ENCODE data around the gene CRIM1.

CRIM1 gene

DNA sequence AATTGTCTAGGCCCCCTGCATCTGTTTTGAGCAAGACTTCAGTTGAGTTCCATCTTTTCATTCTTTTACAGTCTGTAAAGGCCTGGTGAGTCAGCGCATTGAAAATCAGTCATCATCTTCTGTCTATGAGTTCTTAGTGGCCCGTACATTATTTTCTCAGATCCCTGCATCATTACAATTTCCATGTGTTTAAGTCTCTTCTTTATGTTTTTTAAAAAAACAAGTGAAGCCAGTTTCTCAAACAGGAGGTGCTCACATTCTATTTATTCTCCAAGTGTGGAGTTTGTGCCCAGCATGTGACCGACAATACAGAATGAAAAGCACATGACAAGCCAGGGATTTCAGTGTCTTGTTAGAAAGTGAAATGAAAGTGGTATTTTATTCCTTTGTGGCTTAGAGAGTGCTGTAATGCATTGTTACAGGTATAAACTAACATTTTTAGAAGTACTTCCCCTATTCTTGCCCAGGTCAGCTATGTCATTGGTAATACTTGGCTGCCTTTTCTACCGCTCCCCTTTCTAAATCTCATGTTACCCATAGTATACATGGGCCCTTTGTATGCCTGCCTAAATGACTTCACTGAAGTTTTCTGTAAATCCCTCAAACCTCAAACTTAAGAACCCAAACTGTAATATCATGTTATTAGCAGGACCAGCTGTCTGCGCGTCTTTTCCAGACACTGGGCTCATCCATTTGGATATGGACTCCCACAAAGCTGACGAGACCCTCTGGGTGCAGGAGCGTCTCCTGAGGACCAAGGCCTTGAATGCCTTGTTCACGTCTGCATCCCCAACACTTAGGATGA lies 174.8 kb downstream of the CRIM1 start:
- DNase-seq = no peak

DNA sequence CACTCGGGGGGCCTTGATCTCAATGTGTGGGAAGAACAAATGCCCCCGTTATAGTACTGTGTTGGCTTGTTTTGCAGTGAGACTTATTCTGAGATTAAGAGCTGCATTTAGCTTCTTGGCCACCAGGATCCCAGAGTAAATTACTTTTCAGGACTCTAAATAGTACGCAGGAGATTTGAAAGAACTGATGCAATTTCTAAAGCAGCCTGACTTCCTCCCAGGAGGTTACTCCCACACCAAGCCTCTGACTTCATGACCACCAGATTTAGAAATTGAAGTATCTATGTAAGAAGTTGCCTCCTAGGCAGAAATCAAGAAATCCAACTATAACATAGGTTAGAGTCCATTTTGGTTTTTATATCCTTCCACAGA lies 175.4 kb downstream of the CRIM1 start:
- no peak for DNase-seq

DNA sequence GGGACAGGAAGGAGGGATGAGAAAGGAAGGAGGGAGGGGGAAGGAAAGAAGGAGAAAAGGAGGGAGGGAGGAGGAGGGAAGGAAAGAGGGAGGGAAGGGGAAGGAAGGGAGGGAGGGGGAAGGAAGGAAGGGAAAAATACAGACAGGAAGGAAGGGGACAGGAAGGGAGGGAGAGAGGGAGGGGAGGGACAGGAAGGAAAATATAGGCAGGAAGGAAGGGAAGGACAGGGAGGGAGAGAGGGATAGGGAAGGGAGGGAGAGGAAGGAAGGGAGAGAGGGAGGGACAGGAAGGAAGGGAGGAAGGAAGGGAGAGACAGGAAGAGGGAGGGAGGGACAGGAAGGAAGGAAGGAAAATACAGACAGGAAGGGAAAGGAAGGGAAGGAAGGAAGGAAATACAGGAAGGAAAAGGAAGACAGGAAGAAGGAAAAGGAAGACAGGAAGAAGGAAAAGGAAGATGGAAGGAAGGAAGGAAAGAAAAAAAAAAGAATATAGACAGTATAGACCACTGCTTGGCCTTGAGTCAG lies 178.8 kb downstream of the CRIM1 start:
- no peak for DNase-seq

DNA sequence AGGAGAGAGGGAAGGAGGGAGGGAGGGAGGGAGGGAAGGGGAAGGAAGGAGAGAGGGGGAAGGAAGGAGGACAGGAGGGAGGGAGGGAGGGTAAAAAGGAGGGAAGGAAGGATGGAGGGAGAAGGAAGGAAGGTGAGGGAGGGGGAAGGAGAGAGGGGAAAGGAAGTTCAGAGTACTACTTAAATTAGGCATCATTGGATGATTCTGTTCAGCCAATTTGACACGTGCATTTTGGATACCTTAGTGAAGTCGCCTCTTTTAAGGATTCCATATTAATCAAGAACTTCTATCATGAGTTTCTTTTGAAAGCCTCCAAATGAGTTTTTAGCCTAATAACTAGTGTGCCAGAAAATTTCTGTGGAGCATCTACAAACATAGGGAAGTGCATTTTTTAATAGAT lies 179.5 kb downstream of the CRIM1 start:
- DNase-seq = no peak

DNA sequence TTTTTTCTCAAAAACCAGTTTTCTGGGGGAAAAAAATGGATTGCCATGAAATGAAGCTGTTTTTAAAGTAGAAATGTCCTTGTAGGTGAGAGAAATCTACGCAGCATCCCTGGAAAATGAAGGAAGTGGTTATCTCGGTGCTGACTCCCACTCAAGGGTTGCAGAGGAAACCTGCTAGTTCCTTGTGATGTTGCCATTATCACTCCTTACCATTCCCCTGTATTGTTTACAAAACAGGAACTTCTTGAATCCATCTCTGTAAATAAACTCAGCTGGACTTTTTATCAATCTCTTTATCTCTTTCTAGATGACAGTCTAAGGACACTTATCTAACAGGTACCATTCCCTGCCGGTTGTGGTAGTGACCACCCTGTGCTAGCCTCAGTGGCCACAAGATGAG lies 181.2 kb downstream of the CRIM1 start:
- no peak for DNase-seq

DNA sequence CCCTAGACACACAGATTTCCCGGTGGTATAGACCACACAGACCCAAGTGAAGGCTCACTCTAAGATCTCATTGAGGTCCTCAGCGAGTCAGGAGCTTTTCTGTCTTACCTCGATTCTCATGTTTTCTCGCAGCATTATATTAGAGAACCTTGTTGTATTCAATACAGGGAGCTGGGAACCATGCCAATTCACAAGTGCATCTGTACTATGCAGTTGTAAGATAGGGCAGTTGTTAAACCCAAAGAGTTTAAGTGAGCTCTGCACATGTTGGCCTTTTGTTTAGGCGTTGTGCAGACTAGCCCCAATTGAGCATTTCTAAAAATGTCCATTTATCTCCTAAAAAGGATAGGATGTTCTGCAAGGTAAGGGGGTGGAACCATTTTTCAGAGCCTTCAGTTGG lies 182.8 kb downstream of the CRIM1 start:
- DNase-seq = no peak

DNA sequence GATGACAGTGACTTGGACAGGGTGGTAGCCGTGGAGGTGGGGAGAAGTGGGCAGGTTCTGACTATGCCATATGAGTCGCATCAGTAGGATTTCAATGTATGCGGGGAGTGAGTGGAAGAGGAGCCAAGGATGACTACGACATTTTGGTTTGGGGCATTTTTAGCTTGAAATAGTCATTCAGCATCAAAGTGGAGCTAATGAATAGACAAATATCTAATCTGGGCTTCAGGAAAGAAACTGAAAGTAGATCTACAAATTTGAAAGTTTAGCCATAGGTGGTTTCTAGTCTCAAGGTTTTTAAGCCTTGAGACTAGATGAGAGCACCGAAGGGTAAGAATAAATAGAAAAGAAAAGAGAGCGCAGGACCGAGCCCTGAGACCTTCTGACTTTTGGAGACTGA lies 184.1 kb downstream of the CRIM1 start:
- no peak for DNase-seq

DNA sequence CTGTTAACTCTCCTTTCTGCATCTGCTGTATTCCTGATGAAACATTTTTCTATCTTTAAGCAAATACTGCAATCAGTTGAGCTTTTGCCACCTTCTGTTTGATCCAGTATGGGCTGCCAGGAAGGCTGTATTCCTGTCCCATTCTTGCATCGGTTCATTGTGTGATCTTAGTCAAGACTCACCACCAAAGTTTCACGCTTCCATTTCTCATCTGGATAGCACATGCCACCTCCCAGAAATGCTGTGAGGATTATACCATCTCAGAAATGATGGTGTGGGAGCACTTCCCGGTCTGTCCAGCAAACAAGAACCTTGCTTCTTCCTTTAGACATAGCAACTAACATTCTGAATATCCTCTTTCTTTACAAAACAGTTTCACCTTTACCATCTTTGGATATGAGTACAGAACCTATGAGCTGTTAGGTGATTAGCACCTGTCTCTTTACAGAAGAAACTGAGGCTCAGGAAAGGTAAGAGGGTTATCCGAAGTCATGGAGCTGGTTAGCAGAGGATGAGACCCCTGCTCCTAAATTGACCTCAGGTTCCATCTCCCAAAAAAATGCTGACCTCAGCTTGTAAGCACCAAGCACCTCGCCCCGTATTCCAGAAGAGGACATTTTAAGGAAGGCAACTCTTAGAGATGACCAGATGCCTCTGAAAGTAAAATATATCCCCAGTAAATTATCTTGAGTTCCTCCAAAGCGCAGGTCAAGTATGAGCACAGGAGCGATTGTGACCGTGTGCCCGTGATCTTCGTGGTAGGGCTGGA lies 185.6 kb downstream of the CRIM1 start:
- DNase-seq = no peak

DNA sequence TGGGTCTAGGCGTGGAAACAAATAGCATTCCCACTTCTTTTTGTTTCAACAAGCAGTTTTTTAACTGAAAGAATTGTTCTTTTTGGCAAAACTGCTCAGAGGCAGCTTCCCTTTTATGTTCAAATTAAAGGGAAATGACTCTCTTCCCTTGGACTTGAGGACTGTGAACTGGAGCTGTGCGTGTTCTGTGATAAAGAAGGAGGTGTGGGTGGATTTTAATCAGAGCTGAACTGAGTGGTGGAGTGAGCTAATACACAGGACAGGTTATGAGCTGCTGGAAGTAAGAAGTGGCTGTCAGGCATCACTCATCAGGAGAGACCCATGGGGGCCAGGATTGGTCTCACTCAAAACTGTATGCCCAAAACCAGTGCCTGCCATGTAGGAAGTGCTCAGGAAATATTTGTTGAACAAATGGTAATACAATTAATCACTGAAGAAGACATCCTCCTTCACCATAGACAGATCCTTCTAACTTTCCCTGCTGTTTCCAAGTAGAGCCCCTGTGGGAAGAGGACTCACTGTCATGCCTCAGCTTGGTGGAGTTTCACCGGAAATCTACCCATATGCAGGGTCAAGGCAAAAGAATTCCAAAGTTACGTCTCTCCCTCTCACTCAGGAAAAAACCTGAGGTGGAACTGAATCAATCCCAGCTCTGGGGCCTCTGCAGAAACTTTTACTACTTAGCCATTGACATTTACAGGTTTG lies 186.5 kb downstream of the CRIM1 start:
- no peak for DNase-seq

DNA sequence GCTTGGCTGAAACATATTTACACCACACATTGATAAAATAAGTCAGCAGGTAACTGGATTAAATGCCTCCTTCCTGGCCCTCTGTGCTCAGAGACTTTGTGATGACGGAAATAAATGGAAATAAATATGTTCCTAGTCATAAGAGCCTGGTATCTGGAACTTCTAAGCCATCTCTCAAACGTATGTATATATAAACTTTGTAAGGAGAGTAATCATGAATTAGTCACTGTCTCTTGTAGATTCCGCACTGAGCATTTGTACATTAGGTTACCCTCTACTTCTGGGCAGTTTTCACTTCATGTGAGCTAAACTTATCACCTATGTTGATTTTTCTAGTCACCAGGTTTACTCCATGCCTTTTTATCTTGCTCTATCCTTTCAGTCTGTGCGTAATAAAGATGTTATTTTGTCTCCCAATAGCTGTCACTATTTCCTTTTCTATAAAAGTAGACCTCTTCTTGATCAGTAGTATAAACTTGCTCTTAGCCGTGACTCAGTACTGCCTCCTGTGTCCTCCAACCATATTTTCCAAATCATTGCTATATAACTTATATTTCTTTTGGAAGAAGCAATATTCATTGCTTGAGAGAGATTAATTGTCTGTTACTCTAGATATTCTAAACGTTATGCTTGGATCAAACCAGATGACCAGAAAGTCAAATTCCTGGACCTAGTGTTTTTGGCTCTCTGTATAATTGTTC lies 189.2 kb downstream of the CRIM1 start:
- no peak for DNase-seq

DNA sequence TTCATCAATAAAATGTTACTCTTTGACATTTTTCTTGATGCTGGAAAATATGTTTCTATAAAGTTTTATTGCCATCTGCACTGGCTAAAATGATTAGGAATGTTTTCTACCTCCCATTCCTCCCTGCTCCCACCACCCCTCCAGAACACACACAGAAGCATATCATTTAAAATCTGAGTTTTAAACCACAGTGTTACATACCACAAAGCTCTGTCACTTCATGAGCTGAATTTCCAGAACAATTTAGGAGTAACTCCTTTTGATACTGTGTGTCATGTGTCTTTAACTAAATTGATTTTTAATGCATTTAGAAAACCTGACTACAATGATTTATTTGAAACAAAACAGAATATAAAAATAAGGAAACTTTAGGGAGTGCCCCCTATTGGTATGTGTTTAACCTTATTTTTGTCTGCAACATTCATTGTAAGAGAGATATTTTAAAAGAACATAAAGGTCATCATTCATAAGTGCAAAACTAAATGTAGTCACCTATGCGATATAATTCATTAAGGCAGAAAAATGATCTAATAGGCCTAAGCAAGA lies 190.4 kb downstream of the CRIM1 start:
- no peak for DNase-seq

DNA sequence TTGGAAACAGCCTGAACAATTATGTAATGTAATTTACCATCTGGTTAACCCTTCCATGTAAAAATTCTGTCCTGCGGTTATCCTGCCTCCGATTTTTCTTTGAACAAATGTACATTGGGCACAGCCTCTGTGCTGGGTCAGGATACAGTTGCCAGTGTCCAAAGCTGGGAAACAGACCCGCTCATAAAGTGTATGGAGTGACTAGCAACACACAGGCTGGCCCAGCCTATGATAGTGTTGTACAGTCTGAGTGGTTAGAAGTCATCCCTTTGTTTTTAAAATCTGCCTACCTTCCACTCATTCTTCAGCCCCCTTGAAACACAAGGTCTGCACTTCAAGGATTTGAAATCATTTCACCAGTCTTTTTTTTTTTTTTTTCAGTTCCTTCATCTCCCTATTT lies 192.3 kb downstream of the CRIM1 start:
- DNase-seq = no peak

DNA sequence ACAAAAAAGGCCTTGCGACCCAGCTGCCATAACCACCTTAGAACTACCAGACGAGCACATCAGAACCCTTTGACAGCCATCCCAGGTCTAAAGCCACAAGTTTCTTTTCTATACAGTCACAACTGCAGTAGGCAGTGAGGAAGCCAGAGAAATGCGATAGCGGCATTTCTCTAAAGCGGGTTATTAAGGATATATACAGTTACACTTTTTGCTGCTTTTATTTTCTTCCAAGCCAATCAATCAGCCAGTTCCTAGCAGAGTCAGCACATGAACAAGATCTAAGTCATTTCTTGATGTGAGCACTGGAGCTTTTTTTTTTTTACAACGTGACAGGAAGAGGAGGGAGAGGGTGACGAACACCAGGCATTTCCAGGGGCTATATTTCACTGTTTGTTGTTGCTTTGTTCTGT lies 193.6 kb downstream of the CRIM1 start:
- DNase-seq = peak in 1 of 5 donors; percentile 4

DNA sequence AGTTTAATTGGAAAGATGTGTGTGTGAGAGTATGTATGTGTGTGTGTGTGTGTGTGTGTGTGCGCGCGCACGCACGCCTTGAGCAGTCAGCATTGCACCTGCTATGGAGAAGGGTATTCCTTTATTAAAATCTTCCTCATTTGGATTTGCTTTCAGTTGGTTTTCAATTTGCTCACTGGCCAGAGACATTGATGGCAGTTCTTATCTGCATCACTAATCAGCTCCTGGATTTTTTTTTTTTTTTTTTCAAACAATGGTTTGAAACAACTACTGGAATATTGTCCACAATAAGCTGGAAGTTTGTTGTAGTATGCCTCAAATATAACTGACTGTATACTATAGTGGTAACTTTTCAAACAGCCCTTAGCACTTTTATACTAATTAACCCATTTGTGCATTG lies 194.4 kb downstream of the CRIM1 start:
- DNase-seq = no peak

DNA sequence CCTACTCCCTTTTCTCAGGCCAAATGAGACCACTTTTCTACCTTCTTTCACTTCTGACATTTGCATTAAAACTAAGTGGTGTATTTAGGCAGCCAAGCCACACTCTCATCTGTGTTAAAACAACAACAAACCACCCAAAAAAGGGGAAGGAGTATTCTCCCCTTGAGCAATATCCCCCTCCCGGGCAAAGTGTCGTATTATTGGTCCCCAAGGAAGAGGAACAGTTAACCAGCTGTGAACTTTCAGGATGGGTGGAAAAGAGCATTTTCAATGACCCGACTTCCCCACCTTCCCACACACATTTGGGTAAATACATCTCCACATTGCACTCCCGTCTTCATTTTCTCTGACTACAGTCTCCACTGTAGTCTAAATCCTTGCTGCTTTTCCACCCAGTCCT lies 198.1 kb downstream of the CRIM1 start:
- DNase-seq = no peak

DNA sequence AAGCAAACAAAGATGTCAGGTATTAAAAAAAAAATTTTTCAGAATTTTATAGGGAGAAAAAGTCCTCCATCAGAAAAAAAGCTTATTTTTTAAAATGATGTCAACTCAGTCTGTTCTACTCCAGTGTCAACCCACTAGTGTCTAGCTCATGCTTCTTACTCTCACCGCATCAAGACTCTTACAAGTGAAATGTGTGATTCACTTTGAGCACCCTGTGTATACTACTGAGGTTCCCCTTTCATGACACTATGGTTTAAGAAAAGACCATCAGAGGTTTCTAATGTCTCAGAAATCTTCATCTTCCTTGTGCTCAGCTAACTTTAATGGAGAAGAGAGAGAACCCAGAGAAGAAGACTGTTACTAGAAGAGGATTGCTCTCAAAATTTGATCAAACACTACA lies 199.0 kb downstream of the CRIM1 start:
- DNase-seq = no peak

DNA sequence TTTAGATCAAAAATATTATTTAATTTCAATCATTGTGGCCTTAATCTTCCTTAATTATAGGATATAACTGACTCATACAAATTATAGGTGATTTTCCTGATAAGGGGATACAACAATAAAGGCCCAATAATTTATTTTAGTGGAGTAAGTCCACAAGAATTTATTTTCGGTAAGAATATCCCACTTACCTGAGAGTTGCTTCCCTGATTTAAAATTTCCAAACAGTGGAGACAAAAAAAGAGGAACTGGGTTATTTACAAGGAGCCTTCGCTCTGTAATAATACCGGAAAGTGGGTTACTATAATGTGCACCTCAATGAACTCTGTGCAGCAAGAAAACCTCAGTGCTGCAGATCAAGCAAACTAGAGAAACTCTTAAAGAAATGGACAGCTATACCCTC lies 200.2 kb downstream of the CRIM1 start:
- no peak for DNase-seq

DNA sequence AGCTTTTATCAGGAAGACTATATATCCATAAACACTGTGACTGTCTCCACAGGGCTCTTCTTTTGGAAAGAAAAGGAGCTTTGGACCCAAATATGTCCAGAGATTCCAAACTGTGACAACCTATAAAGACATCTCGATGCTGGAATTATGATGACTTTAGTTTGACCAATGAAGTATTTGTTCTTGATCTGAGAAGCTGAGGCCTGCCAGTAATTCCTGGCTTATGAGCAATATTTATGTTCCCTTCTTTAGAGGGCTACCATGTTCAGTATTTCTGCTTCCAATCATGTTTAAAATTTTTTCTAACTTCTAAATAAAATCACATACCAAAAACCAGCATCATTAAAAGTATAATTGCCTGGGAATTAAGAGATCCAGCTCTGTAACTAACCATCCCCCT lies 201.3 kb downstream of the CRIM1 start:
- DNase-seq = no peak

DNA sequence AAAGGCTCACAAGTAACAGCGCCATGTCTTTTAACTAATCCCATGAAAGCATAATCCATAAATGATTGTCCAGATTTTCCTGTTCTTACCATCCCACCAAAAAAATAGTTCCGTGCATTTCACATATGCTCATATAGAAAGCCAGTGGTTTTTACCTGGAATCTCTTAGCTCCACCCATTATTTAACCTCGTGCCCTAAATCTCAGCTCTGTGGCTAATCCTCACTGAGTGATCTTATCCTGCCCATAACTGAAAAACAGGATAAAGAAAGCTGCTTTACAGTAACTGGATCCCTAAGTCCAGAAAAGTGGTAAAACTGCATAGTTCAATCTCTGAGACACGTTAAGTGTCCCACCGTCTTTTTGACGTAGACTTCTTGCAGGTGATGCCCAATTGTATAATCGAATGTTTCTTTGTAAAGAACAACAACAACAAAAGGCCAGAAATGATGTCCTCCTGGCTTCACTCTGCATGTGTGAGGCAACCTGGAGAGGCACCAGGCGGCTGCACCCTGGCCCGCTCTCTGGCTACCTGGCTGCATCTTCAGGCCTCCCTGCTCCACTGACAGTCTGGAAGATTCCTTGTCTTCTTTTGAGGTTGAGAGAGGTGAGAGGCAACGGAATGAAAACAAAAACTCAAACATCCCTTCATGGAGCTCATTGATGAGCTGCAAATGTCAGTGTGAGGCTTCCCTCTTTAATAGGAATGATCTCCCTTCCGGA lies 203.8 kb downstream of the CRIM1 start:
- no peak for DNase-seq

DNA sequence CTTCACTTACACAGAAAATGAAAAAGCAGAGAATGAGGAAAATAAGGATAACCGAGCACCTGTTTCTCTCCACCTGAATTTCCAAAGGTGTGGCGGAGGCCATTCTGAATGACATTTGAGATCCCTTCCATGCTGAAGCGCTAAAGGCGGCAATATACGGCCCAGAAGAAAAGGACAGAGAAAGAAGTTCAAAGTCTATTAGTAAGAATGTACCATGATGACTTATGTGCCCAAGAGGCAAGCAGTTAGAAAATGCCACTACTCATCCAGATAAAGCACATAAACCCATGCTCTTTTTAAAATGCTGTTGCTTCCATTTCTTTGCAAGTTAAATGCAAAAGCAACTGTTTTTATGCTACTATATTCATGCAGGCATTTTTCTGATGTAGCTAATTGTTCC lies 205.1 kb downstream of the CRIM1 start:
- DNase-seq = no peak

DNA sequence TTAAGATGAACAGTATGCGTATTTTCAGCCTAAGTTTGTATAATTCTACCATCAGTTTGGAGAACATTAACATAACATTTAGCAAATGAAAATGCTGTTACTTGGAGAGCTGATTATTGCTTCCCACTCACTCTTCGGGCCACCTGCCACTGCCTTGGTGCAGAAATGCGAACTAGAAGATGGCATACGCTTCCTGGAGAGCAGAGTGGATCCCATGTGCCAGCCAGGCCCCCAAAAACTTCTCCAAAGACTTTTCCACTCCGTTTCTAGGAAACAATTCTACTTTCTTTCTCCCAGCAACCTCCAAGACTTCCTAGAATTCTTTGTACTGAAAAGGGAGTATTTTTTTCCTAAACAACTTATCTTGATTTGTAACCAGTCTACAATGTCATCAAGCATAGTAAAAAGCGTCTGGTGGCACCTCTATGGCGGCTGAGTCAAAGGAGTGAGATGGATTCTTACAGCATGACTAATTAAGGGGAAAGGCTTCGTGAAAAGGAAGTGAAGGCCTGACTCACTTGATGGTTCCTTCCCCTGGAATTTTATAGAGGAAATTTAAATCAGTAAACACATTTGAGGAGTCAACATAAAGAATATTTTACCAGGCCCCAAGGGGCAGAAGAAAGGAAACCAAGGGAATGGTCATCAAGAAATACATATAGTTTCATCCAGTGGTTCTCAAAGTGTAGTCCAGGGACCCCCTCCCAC lies 205.8 kb downstream of the CRIM1 start:
- DNase-seq = no peak

Measured in T-helper 1 cell (primary cell).